CD14-positive monocyte (primary cell): ENCODE results near the gene REL. TPM values are rescaled to one million over a fixed set of nuclear protein-coding genes. Genes with fewer than 3 reads are reported as not detected.

Experiments
- DNase-seq, 3 donors: peaks; one replicate each; pipeline ENCODE4 v3.0.0-alpha.2; 2011 to 2022
- H2AFZ ChIP-seq: 2 replicates; pipeline ENCODE4 v1.6.0; 2012; ENCODE audit warnings: mild to moderate bottlenecking, low read depth, low read length, inconsistent platforms; ENCODE audit not compliant: insufficient read depth, poor library complexity, severe bottlenecking
- H3K27ac ChIP-seq, 2 donors: 1 replicate in 1 of 2; 2 replicates in 1 of 2; pipeline ENCODE4 v1.5.1; 2012 to 2013; ENCODE audit warnings: low read length in 2 of 2, control low read depth in 1 of 2, inconsistent platforms in 1 of 2, low read depth in 1 of 2, mild to moderate bottlenecking in 1 of 2
- H3K27me3 ChIP-seq, 2 donors: one replicate each; pipeline versions ENCODE4 v1.6.0 to v1.6.1; 2011 to 2013; ENCODE audit warnings: low read length in 2 of 2; ENCODE audit not compliant: control insufficient read depth in 2 of 2, insufficient read depth in 2 of 2
- H3K36me3 ChIP-seq, 2 donors: replicated peaks in 1 of 2; 1 replicate in 1 of 2; 2 replicates in 1 of 2; pipeline versions ENCODE4 v1.5.1 to v1.6.1; 2012 to 2013; ENCODE audit warnings: low read length in 2 of 2, control low read depth in 1 of 2, inconsistent platforms in 1 of 2, mild to moderate bottlenecking in 1 of 2; ENCODE audit not compliant: insufficient read depth in 2 of 2, control insufficient read depth in 1 of 2
- H3K4me1 ChIP-seq, 2 donors: 1 replicate in 1 of 2; 2 replicates in 1 of 2; pipeline versions ENCODE4 v1.5.1 to v1.6.1; 2012 to 2013; ENCODE audit warnings: low read length in 2 of 2, control low read depth in 1 of 2, inconsistent platforms in 1 of 2, mild to moderate bottlenecking in 1 of 2, moderate library complexity in 1 of 2; ENCODE audit not compliant: insufficient read depth in 2 of 2, control insufficient read depth in 1 of 2
- H3K4me2 ChIP-seq: replicated peaks from 2 replicates; pipeline ENCODE3; 2012; ENCODE audit warnings: low read length, moderate library complexity, mild to moderate bottlenecking; ENCODE audit not compliant: poor library complexity, severe bottlenecking; ENCODE audit errors: extremely low read depth
- H3K4me3 ChIP-seq, 3 experiments: fragments of 200-600 bp in 1 of 3; sonication (generic) in 1 of 3; replicated peaks in 1 of 3; 1 replicate in 2 of 3; 2 replicates in 1 of 3; pipeline ENCODE4 v1.5.1; 2011 to 2013; ENCODE audit warnings: low read length in 3 of 3, mild to moderate bottlenecking in 3 of 3, control low read depth in 2 of 3, low read depth in 2 of 3, inconsistent platforms in 1 of 3, moderate library complexity in 1 of 3
- H3K79me2 ChIP-seq: 2 replicates; pipeline ENCODE4 v1.6.0; 2012; ENCODE audit warnings: mild to moderate bottlenecking, control low read depth, inconsistent platforms, low read length, moderate library complexity; ENCODE audit not compliant: insufficient read depth
- H3K9ac ChIP-seq: 2 replicates; pipeline ENCODE4 v1.6.0; 2017; ENCODE audit warnings: low read length, mild to moderate bottlenecking; ENCODE audit not compliant: insufficient read depth, poor library complexity, severe bottlenecking
- H3K9me3 ChIP-seq, 2 donors: replicated peaks in 1 of 2; 1 replicate in 1 of 2; 2 replicates in 1 of 2; pipeline versions ENCODE4 v1.5.1 to v1.6.1; 2012 to 2013; ENCODE audit warnings: low read length in 2 of 2, control low read depth in 1 of 2; ENCODE audit not compliant: control insufficient read depth in 1 of 2, insufficient read depth in 1 of 2
- H4K20me1 ChIP-seq: 2 replicates; pipeline ENCODE4 v1.6.0; 2012; ENCODE audit warnings: mild to moderate bottlenecking, low read length, control low read depth, moderate library complexity; ENCODE audit not compliant: insufficient read depth
- H3K27ac Mint-ChIP-seq, 7 donors: one replicate each; pipeline ENCODE4 v1.8.0; 2020; ENCODE audit warnings: mild to moderate bottlenecking in 7 of 7, mixed read lengths in 7 of 7, moderate library complexity in 6 of 7, inconsistent platforms in 2 of 7
- H3K27me3 Mint-ChIP-seq, 3 donors: one replicate each; pipeline ENCODE4 v1.8.0; 2021 to 2022; ENCODE audit warnings: low read depth in 3 of 3, mild to moderate bottlenecking in 3 of 3, mixed read lengths in 3 of 3, moderate library complexity in 3 of 3, inconsistent platforms in 1 of 3
- H3K36me3 Mint-ChIP-seq, 2 donors: one replicate each; pipeline ENCODE4 v1.8.0; 2020; ENCODE audit warnings: mixed read lengths in 2 of 2, inconsistent platforms in 1 of 2, mild to moderate bottlenecking in 1 of 2
- H3K4me1 Mint-ChIP-seq: one replicate; pipeline ENCODE4 v1.8.0; 2020; ENCODE audit warnings: mild to moderate bottlenecking, mixed read lengths
- H3K4me3 Mint-ChIP-seq, 2 donors: one replicate each; pipeline ENCODE4 v1.8.0; 2020; ENCODE audit warnings: mild to moderate bottlenecking in 2 of 2, mixed read lengths in 2 of 2, moderate library complexity in 1 of 2
- H3K9me3 Mint-ChIP-seq, 7 donors: one replicate each; pipeline ENCODE4 v1.8.0; 2020 to 2022; ENCODE audit warnings: mixed read lengths in 7 of 7, mild to moderate bottlenecking in 6 of 7, moderate library complexity in 6 of 7, inconsistent platforms in 2 of 7
- WGBS: methylation state at CpG from one replicate; pipeline ENCODE4 v1.1.5; 2013; ENCODE audit warnings: missing lambda C conversion rate; ENCODE audit not compliant: insufficient coverage; 5-methylcytosine and 5-hydroxymethylcytosine counted together
- intact Hi-C, 2 donors: fragments of 100-400 bp; cut with micrococcal nuclease; formaldehyde crosslinking; loops; one replicate each; pipeline versions ENCODE4 v1.15.0 to v1.15.1; 2023
- polyA plus RNA-seq, 3 donors: library from polyadenylated mRNA; depleted of rRNA in 1 of 3; unstranded in 2 of 3; stranded (reverse) in 1 of 3; fragments of 300-500 nt in 2 of 3; fragments of >200 nt in 1 of 3; fragmentation: Illumina TruSeq in 2 of 3; gene quantifications; 1 replicate in 2 of 3; 2 replicates in 1 of 3; pipeline ENCODE4 v1.2.3, GENCODE V29; 2012 to 2021
- TF ChIP-seq, protein P1 (sequence below): fragments of 200-600 bp; IDR thresholded peaks from one replicate; pipeline ENCODE4 v1.8.0; 2022; ENCODE audit warnings: antibody characterized with exemption, mild to moderate bottlenecking

REL gene
- polyA plus RNA-seq, 3 donors: 18.3 to 34.3 (median 20.3) TPM

DNA sequence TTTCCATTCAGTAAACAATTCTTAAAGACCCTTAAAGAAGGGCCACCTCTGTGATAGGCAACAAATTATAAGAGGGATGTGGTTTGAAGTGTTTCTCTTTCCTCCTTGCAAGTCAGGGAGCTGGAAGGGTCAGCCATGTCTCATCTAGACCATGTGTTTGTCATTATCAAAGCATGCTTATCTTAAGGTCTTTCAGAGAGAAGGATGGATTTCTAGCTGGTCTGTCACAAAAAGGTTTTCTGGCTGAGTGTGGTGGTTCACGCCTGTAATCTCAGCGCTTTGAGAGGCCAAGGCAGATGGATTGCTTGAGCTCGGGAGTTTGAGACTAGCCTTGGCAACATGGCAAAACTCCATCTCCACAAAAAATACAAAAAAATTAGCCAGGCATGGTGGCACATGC lies 77.0 kb downstream of the REL start:
- no peak for DNase-seq
- no CpG with 5 or more reads among the region's 3 CpGs for WGBS
- Histone ChIP-seq H2AFZ (no peak overlapping the region), H3K4me3 (no peak overlapping the region), H3K79me2 (no peaks in the 10 kb centered on the region), H3K4me1 (peaks cover 7 to 10% of the 10 kb centered on the region in 2 donors), H3K9me3 (no peaks in the 10 kb centered on the region), H3K27ac (no peak overlapping the region), H3K9ac (no peak overlapping the region), H4K20me1 (no peaks in the 10 kb centered on the region), H3K4me2 (no peak overlapping the region), H3K36me3 (peaks cover 0 to 14% of the 10 kb centered on the region in 2 donors), H3K27me3 (no peaks in the 10 kb centered on the region)
- Mint-ChIP-seq H3K9me3 (no peaks in the 10 kb centered on the region), H3K27me3 (no peaks in the 10 kb centered on the region), H3K4me1 (peaks cover 10% of the 10 kb centered on the region), H3K36me3 (peaks cover 25 to 30% of the 10 kb centered on the region in 2 donors), H3K27ac (peak overlapping the region in 2 of 7 donors; percentile 41 to 60), H3K4me3 (no peak overlapping the region)
- intact Hi-C loops: no loop called here
- TF ChIP-seq, protein P1, sequence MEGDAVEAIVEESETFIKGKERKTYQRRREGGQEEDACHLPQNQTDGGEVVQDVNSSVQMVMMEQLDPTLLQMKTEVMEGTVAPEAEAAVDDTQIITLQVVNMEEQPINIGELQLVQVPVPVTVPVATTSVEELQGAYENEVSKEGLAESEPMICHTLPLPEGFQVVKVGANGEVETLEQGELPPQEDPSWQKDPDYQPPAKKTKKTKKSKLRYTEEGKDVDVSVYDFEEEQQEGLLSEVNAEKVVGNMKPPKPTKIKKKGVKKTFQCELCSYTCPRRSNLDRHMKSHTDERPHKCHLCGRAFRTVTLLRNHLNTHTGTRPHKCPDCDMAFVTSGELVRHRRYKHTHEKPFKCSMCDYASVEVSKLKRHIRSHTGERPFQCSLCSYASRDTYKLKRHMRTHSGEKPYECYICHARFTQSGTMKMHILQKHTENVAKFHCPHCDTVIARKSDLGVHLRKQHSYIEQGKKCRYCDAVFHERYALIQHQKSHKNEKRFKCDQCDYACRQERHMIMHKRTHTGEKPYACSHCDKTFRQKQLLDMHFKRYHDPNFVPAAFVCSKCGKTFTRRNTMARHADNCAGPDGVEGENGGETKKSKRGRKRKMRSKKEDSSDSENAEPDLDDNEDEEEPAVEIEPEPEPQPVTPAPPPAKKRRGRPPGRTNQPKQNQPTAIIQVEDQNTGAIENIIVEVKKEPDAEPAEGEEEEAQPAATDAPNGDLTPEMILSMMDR: no peak

DNA sequence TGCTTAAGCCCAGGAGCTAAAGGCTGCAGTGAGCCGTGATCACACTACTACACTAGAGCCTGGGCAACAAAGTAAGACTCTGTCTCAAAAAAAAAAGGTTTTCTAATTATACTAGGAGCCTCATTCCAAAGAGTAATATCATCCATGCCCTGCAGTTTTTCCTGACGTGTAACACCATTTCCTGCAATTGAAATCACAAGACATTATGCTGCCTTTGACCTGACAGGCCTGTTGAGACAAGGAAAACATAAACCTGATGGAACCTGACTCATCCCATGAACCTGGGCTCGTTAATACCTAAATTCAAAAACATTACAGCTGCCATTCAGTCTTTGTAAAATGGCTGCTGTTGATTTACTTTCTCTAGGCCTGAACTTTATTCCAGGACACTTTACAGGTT lies 77.4 kb downstream of the REL start:
- peaks cover 10% of the 10 kb centered on the region for H3K4me1 Mint-ChIP-seq
- no peak overlapping the region for H3K4me3 Mint-ChIP-seq
- Histone ChIP-seq H3K4me2 (no peak overlapping the region), H3K9me3 (no peaks in the 10 kb centered on the region), H3K27me3 (no peaks in the 10 kb centered on the region), H3K4me1 (peaks cover 7 to 10% of the 10 kb centered on the region in 2 donors), H3K27ac (no peak overlapping the region), H4K20me1 (no peaks in the 10 kb centered on the region), H3K9ac (no peak overlapping the region), H3K36me3 (peaks cover 0 to 10% of the 10 kb centered on the region in 2 donors), H2AFZ (no peak overlapping the region), H3K4me3 (no peak overlapping the region), H3K79me2 (no peaks in the 10 kb centered on the region)
- intact Hi-C loops: no loop called here
- no peak for DNase-seq
- TF ChIP-seq, protein P1: no peak
- H3K9me3 Mint-ChIP-seq: no peaks in the 10 kb centered on the region
- peaks cover 24 to 26% of the 10 kb centered on the region in 2 donors for H3K36me3 Mint-ChIP-seq
- H3K27ac Mint-ChIP-seq: no peak overlapping the region
- WGBS: 67% methylated on average over 2 of the region's 3 CpGs
- no peaks in the 10 kb centered on the region for H3K27me3 Mint-ChIP-seq
